ENCODE results near the gene CDCA7L.

DNA sequence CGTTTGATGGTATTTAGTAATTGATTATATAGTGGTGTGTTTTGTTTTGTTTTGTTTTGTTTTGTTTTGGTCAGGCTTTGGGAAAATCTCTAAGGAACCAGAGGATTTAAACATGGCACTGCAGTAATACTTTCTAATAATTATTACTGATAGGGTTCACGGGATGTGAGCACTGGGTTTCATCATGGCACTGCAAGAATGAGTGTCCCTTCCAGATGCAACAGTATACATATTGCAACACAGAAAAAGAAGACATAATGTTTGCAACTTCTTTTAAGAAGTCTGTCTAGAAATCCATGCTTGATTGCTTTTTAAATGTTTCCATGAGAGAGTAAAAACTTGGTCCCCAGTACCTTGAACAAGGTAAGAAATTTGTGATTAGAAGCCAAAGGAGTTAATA lies 2.2 kb upstream of the CDCA7L start:
- no peak for TF ChIP-seq POLR2A (IDR thresholded peaks at IDR 0.05)
- TF ChIP-seq, protein P1, sequence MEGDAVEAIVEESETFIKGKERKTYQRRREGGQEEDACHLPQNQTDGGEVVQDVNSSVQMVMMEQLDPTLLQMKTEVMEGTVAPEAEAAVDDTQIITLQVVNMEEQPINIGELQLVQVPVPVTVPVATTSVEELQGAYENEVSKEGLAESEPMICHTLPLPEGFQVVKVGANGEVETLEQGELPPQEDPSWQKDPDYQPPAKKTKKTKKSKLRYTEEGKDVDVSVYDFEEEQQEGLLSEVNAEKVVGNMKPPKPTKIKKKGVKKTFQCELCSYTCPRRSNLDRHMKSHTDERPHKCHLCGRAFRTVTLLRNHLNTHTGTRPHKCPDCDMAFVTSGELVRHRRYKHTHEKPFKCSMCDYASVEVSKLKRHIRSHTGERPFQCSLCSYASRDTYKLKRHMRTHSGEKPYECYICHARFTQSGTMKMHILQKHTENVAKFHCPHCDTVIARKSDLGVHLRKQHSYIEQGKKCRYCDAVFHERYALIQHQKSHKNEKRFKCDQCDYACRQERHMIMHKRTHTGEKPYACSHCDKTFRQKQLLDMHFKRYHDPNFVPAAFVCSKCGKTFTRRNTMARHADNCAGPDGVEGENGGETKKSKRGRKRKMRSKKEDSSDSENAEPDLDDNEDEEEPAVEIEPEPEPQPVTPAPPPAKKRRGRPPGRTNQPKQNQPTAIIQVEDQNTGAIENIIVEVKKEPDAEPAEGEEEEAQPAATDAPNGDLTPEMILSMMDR (IDR thresholded peaks at IDR 0.05): no peak
